GM12891 (cell line): ENCODE measurements around the gene PHRF1.

ENCODE experiments used
- POLR2A ChIP-seq: IDR thresholded peaks from 2 replicates; pipeline ENCODE4 v1.6.1; 2011; ENCODE audit warnings: low read depth, low read length, control low read depth
- TAF1 ChIP-seq: IDR thresholded peaks from 2 replicates; pipeline ENCODE4 v1.6.1; 2011; ENCODE audit warnings: low read depth, low read length, control low read depth

- TF ChIP-seq POLR2A (no peak), TAF1 (no peak)
These were observed 47.9 kb downstream of the PHRF1 start for GRCh38 chr11:623999-624704.
